ENCODE measurements around the gene MRPL24.

DNA sequence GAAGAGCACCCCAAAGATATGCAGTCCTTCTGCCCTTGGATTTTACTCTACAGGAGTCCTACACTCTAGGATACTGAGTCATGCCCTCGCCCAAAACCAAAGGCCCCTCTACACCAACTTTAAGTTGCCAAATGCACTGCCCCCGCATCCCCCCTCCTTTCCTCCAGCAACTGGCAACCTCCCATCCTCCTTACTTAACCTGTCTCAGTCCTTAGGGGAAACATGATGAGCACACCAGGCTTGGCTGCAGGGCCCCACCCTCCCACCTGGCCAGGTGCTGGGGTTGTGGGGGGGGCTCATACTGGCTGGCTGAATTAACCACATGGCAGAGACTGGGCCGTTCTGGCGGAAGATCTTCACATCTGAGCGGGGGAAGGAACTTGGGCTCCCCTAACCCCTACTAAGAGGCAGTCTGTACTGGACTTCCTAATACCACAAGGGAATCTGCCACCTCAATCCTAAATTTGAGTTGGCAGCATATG, 9.3 kb upstream of the MRPL24 start:
- TF ChIP-seq, protein P1, sequence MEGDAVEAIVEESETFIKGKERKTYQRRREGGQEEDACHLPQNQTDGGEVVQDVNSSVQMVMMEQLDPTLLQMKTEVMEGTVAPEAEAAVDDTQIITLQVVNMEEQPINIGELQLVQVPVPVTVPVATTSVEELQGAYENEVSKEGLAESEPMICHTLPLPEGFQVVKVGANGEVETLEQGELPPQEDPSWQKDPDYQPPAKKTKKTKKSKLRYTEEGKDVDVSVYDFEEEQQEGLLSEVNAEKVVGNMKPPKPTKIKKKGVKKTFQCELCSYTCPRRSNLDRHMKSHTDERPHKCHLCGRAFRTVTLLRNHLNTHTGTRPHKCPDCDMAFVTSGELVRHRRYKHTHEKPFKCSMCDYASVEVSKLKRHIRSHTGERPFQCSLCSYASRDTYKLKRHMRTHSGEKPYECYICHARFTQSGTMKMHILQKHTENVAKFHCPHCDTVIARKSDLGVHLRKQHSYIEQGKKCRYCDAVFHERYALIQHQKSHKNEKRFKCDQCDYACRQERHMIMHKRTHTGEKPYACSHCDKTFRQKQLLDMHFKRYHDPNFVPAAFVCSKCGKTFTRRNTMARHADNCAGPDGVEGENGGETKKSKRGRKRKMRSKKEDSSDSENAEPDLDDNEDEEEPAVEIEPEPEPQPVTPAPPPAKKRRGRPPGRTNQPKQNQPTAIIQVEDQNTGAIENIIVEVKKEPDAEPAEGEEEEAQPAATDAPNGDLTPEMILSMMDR (IDR thresholded peaks at IDR 0.05): no peak
- peak in 1 of 2 donors; percentile 23 for TF ChIP-seq POLR2A (IDR thresholded peaks at IDR 0.05)
